ENCODE measurements around the gene CASQ1. TPM values are rescaled to one million over a fixed set of nuclear protein-coding genes. Genes with fewer than 3 reads are reported as not detected.

The CASQ1 gene
- polyA plus RNA-seq, 4 donors = 0.17 to 0.68 (median 0.34) TPM

DNA sequence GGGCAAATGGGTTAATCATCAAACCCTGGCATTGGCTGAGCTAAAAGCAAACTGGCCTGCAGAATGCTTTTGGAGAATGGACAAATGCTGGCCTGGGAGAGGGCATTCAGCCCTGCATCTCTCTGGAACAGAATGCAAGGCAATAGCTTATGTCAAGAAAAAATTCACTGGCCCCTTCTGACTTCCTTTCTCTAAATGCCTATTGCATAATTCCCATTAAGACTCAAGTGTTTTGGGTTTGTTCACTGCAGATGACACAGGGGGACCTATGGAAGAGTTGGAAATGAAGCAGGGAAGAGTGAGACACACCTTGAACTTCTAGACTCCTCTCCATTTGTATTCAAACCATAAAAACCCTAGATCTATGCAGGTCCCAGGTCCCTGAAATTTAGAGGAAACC, 30.7 kb downstream of the CASQ1 start:
- DNase-seq (ENCODE audit: low read depth in 4 of 4, low spot score in 3 of 4) = no peak

DNA sequence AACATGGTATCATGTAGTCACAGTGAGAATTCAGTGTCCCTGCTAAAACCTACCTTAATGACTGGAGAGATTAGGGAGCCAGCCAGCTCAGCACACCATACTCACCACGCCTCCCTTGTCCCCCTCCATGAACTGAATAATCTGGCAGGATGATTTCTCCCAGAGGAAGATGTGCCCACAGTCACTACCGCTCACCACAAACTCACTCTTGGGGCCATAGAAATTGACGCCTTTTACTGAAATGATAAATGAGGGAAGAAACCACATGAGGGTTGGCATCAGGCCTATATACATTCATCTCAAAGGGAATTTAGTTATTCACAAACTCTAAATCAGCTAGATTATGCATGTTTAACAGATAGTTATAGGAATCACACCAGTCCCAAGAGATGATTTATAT, 32.2 kb downstream of the CASQ1 start:
- DNase-seq (ENCODE audit: low read depth in 4 of 4, low spot score in 3 of 4) = no peak

DNA sequence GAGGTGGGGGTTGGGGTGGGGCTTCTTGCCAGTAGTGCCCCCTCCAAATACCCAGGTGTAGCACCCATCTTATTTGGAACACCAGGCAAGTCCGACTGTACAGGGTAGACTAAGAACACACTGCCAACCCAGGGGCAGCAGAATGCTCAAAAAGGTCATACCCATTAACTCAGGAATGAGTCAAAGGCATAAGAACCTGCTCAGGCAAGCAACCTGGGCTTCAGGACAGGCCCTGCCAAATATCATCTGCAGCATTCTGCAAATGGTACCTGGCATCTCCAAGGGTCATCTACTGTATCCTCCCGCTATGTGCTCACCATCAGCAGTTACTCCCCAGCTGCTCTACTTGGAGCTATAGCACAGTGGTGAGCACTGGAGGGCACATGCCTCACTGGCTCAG, 34.2 kb downstream of the CASQ1 start:
- no peak for DNase-seq (ENCODE audit: low read depth in 4 of 4, low spot score in 3 of 4)

DNA sequence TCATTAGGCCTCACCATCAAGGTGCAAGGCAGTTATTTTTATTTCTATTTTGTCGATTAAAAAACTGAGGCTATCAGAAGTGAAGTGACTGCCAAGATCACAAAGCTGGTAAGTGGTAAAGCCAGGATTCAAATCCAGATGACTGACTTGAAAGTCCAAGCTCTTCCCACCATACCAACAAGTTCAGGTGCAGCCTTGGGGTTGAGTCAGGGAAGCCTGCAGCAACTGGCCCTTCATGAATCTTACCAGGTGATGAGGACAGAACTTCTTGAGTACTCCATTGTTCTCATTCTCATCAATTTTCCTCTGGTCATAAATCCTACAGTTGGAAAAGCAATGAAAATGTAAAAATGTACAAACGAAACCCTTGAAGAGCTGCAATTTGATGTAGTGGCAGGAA, 35.0 kb downstream of the CASQ1 start:
- no peak for DNase-seq (ENCODE audit: low read depth in 4 of 4, low spot score in 3 of 4)

DNA sequence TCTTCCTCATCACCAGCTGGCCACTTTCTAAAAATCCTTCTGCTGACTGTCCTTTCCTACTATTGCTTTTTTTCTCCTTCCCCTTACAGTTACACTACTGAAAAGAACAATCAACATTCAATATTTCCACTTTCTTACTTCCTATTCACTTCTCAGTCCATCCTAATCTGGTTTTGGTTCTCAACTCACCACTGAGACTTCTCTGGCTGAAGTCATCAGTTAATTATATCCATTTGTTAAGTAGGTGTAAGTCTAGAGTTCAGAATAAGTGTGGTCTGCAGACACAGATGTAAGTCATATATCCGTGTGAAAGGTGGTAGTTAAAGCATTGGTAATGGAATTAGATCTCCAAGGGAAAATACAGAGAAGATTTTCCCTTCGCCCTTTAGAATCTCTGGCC, 36.2 kb downstream of the CASQ1 start:
- DNase-seq (ENCODE audit: low read depth in 4 of 4, low spot score in 3 of 4) = no peak

DNA sequence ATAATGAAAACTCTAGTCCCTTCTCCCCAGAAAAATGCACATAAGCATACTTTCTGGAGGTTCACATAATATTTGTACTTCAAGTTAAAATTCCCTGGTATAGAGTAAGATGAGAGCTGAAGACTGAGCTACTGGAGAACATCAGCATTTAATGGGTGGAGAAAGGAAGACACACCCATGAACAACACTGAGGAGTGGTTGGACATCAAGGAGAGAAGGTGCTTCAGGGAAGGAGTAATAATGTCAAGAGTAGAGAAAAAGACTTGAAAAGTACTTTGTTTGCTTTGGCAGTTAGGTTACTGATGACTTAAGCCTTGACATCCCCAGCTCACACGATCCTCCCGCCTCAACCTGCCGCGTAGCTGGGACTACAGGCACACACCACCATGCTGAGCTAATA, 36.7 kb downstream of the CASQ1 start:
- DNase-seq (ENCODE audit: low read depth in 4 of 4, low spot score in 3 of 4) = no peak

DNA sequence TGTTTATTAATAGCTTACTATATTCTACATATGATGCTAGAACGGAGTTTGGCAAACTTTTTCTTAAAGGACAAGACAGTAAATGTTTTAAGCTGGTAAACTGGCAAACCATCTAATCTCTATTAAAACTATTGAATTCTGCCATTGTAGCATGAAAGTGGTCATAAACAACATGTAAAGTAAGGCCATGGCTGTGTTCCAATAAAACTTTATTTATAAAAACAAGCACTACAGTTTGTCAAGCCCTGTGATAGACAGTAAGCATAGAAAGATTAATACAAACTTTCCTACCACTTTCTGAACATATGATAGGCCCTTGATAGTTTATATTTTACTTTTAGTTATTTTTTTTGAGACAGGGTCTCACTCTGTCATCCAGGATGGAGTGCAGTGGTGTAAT, 37.2 kb downstream of the CASQ1 start:
- DNase-seq (ENCODE audit: low read depth in 4 of 4, low spot score in 3 of 4) = no peak

DNA sequence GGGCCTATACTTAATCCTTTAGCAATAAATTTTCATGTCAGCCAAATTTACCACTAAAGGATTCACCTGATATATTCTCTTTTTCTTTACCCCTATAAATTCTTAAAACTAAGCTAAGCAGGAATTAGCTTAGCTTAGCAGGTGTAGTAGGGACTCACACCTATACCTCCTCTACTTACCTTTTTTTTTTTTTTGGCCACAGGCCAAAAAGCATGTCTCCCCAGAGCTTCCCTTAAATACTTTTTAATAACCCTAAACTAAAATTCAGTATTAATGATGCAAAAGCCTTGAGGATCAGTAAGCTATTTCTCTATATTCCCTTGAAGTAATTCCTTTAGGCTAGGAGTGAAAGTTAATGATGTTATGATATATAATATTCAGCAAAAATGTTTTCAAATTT, 38.1 kb downstream of the CASQ1 start:
- no peak for DNase-seq (ENCODE audit: low read depth in 4 of 4, low spot score in 3 of 4)

DNA sequence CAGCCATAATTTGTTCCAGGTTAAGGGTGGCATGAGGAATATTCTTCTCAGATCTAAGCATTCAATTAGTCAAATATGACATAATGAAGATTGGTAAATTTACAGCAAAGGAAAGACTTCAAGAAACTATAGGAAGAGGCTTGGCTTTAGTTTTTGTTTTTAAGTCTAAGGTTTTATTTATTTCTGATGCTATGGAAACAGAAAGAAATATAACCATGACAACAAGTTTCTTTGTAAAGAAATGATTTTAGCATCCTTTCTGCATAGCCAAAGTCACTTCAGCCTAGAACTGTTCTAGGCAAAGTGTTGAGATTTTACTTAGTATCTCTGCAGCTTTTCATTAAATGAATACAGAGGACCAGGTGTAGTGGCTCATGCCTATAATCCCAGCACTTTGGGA, 42.5 kb downstream of the CASQ1 start:
- DNase-seq (ENCODE audit: low read depth in 4 of 4, low spot score in 3 of 4) = no peak

DNA sequence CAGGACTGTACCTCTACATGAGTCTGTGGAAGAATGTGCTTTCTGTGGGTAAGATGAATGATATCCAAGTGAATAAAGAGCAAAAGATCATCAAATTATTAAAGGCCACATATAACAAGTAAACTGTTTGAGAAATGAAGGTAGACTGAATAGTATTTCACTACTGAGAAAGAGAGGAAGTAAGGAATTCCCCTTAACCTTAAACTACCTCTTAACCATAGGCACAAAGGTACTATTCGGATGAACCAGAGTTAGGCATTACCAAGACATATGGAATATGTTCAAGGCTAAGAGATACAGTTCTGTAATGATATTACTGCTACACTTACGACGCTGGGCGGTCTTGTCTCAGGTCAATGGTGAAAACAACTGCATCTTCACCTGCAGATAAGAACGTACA, 46.4 kb downstream of the CASQ1 start:
- DNase-seq (ENCODE audit: low read depth in 4 of 4, low spot score in 3 of 4) = no peak

DNA sequence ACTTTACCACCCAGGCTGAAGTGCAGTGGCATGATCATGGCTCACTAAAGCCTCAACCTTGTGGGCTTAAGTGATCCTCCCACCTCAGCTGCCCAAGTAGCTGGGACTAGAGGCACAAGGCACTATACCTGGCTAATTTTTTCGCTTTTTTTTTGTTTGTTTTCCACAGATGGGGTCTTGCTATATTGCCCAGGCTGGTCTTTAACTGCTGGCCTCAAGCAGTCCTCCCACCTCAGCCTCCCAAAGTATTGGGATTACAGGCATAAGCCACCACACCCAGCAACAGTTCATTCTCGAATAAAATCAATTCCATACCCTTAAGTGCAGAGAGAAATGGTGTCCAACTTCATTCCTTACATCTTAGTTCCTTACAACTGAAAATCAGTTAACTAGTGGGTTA, 47.2 kb downstream of the CASQ1 start:
- no peak for DNase-seq (ENCODE audit: low read depth in 4 of 4, low spot score in 3 of 4)

DNA sequence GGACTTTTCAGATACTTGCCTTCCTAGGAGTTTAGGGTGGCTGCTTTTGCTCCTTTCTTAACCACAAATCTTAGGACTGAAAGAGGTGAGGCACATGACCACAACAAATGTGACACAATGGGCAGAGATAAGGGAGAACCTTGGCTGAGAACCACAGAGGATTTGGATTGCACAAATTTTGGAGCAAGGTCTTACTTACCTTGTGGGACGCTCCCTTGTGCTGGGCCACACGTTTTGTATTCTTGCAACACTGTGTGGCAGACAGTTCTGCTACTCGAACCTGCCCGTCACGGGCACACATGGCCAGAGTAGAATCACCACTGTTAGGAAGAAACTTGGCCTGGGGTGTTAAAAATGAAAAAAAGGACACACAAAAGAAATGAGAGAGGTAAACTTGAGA, 48.0 kb downstream of the CASQ1 start:
- no peak for DNase-seq (ENCODE audit: low read depth in 4 of 4, low spot score in 3 of 4)

DNA sequence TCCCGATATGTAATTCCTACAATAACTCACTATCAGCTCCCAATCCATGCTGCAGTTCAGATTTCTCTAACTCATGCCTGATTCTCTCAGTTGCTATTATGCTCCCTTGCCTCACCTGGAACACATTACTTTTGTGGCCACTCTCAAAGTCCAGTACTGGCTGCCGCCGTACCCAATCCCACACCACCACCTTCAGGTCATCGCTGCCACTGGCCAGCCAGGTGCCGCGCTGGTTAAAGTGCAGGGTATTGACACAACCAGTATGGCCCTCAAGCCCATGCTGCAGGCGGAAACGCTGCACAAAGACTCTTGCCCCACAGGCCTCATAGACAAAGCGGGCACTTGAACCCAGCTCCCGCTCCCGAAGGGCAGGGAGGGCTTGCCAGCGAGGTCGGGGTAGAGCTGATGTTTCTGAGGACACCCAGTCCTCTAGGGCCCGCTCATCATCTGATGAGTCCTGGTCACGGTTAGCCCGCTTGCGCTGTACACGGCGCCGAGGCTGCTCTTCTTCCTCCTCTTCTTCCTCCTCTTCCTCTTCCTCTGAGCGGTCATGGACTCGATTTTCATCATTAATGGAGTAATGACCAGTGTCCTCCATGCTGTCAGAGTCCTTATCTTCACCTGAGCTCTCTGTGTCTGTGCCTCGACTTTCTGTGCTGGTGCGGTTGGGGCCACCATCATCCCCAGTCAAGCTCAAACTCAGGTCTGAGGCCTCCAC, 49.4 kb downstream of the CASQ1 start:
- DNase-seq (ENCODE audit: low read depth in 4 of 4, low spot score in 3 of 4) = no peak

DNA sequence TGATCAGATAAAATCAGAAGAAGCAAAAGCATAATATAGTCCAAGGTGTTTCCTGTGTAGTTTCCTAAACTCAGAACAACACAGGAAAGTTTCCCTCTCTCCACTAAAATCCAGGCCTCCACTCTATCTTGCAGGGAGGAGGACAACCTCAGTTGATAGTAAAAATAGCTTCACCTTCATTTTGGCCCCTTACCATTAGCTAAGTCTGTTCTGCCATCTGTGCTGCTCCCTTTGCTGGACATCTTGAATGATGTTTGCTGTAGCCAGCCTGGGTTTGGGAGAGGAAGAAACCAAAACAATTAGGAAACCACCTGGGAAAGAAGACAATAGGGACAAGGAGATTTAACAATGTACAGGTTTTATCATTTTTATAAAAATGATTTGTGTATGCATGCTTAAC, 53.4 kb downstream of the CASQ1 start:
- DNase-seq (ENCODE audit: low read depth in 4 of 4, low spot score in 3 of 4) = no peak

DNA sequence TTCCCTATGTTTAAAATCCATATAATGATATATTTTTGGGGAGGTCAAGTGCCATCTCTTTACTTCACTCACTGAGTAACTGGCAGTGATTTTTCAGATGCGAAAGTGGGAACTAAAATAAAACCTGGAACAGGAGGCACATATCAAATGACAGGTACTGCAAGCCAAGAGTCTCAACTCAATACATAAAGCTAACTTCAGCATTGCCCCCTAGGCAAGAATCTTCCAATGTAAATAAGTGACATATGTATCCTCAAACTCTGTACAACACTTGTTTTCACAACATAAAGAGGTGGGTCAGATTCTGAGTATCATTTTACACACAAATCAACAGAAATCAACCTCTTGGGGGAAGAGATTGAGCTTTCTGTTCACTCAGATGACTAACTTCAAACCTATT, 53.8 kb downstream of the CASQ1 start:
- no peak for DNase-seq (ENCODE audit: low read depth in 4 of 4, low spot score in 3 of 4)

DNA sequence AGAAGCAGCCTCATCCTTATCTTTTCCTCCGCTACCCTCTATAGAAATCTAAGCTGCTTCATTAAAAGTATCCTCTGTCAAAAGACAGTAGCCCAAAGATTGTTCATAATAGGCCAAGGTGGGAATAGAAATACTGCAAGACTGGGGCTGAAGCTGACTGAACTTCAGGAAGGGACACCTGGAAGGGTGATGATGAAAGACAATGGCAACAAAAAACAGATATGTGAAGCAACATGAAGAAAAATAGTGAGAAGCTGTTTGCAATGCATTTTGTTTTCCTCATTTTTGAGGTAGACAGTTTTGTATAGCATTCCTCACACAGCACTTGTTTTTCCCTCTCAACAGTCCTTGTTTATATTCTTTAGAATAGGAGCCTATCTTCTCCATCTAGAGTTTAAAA, 55.1 kb downstream of the CASQ1 start:
- DNase-seq (ENCODE audit: low read depth in 4 of 4, low spot score in 3 of 4) = no peak

DNA sequence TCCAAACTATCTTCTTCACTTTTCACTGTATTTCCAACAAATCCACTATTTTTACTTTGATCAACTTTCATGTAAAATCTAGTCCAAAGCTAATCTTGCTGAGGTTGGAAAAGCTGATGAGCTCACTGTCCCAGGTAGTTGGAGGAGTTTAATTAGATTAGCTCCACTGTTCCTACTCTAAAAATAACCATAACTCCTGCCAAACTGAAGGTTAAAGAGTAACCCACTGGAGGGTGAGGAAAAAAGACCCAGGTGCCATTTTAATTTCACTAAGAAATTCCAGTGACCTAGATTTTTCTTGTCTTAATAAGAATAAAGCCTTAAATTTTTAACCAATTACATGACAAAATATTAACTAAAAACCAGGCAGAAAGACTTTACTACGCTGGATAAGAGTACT, 56.7 kb downstream of the CASQ1 start:
- no peak for DNase-seq (ENCODE audit: low read depth in 4 of 4, low spot score in 3 of 4)

DNA sequence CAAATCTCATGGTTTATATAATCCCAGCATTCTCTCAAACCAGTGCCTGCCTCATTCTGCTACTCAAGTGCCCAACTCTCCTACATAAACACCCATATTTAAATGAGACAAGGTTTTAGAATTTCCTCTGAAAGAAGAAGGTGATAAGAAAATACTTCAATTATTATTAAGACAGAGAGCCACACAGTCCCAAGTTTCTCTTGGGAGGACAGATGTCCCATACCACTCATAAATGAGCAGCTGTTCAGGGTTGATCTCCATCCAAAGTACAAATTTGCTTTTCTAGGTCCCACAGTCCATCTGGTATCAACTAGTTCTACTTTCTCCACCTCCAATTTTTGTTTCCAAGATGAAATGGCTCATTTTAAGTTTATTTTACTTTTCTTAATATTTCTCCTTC, 60.6 kb downstream of the CASQ1 start:
- no peak for DNase-seq (ENCODE audit: low read depth in 4 of 4, low spot score in 3 of 4)

Other genes starting within 250 kb of the CASQ1 start
- gene IGSF9, start 245.0 kb upstream of the CASQ1 start, polyA plus RNA-seq (ENCODE audit: insufficient read length in 4 of 4) = 10 to 100 TPM in 3 of 4 donors, 1 to 10 TPM in 1; 8.1 to 25.4 (median 13.2) TPM
- gene SLAMF9, start 236.3 kb upstream of the CASQ1 start, polyA plus RNA-seq (ENCODE audit: insufficient read length in 4 of 4) = not detected
- gene PIGM, start 158.6 kb upstream of the CASQ1 start, polyA plus RNA-seq (ENCODE audit: insufficient read length in 4 of 4) = 10 to 100 TPM in 3 of 4 donors, 1 to 10 TPM in 1; 8.5 to 13.9 (median 13.2) TPM
- 10 to 100 TPM in 3 of 4 donors, 1 to 10 TPM in 1; 1.0 to 29.7 (median 25.0) TPM for gene KCNJ10, start 120.4 kb upstream of the CASQ1 start, polyA plus RNA-seq (ENCODE audit: insufficient read length in 4 of 4)
- under 1 TPM; 0.11 to 0.29 (median 0.15) TPM for gene KCNJ9, start 109.0 kb upstream of the CASQ1 start, polyA plus RNA-seq (ENCODE audit: insufficient read length in 4 of 4)
- 10 to 100 TPM; 18.3 to 40.3 (median 28.7) TPM for gene IGSF8, start 92.0 kb upstream of the CASQ1 start, polyA plus RNA-seq (ENCODE audit: insufficient read length in 4 of 4)
- 1 to 10 TPM; 5.0 to 5.7 (median 5.5) TPM for gene ATP1A2, start 74.8 kb upstream of the CASQ1 start, polyA plus RNA-seq (ENCODE audit: insufficient read length in 4 of 4)
- gene ATP1A4, start 39.0 kb upstream of the CASQ1 start, polyA plus RNA-seq (ENCODE audit: insufficient read length in 4 of 4) = 1 to 10 TPM in 1 of 4 donors, under 1 TPM in 2, not detected in 1; 0.12 to 1.6 (median 0.37) TPM
- 100 to 1,000 TPM in 3 of 4 donors, 10 to 100 TPM in 1; 91.6 to 142 (median 122) TPM for gene PEA15, start 14.8 kb downstream of the CASQ1 start, polyA plus RNA-seq (ENCODE audit: insufficient read length in 4 of 4)
- gene DCAF8, start 72.0 kb downstream of the CASQ1 start, polyA plus RNA-seq (ENCODE audit: insufficient read length in 4 of 4) = 100 to 1,000 TPM; 133 to 272 (median 213) TPM
- 10 to 100 TPM; 63.4 to 90.0 (median 85.5) TPM for gene PEX19, start 94.6 kb downstream of the CASQ1 start, polyA plus RNA-seq (ENCODE audit: insufficient read length in 4 of 4)
- gene COPA, start 152.7 kb downstream of the CASQ1 start, polyA plus RNA-seq (ENCODE audit: insufficient read length in 4 of 4) = 100 to 1,000 TPM; 143 to 177 (median 162) TPM
- 100 to 1,000 TPM; 116 to 173 (median 147) TPM for gene NCSTN, start 152.8 kb downstream of the CASQ1 start, polyA plus RNA-seq (ENCODE audit: insufficient read length in 4 of 4)
- gene NHLH1, start 176.5 kb downstream of the CASQ1 start, polyA plus RNA-seq (ENCODE audit: insufficient read length in 4 of 4) = under 1 TPM; 0.06 to 0.34 (median 0.20) TPM
- gene VANGL2, start 210.0 kb downstream of the CASQ1 start, polyA plus RNA-seq (ENCODE audit: insufficient read length in 4 of 4) = 10 to 100 TPM; 25.6 to 38.9 (median 35.4) TPM